Fibroblast of the aortic adventitia (primary cell): ENCODE measurements around the gene ITGB1BP1. TPM values are rescaled to one million over a fixed set of nuclear protein-coding genes. Genes with fewer than 3 reads are reported as not detected.
"Not testable (repeated sequence)": the region's sequence is repeated elsewhere in the genome, so short reads cannot be mapped to it uniquely, and the experiment has no call there.

Experiments
- DNase-seq: peaks from one replicate; pipeline ENCODE4 v3.0.0-alpha.2; 2010; ENCODE audit warnings: low read depth
- H3K4me3 ChIP-seq: 2 replicates; pipeline ENCODE4 v1.5.1; 2011; ENCODE audit warnings: low read depth, mild to moderate bottlenecking, control low read depth, low read length, moderate library complexity
- total RNA-seq: library from RNA; depleted of rRNA; stranded (reverse); fragments of >200 nt; gene quantifications from 2 replicates; pipeline ENCODE4 v1.2.3, GENCODE V29; 2012; ENCODE audit warnings: low replicate concordance
- TF ChIP-seq, protein P1 (sequence below): IDR thresholded peaks from 2 replicates; pipeline ENCODE4 v1.5.1; 2011; ENCODE audit warnings: mild to moderate bottlenecking, low read length, control low read depth, inconsistent platforms; ENCODE audit not compliant: insufficient read depth

Gene ITGB1BP1
- total RNA-seq, 1 donor = 80.9 TPM

DNA sequence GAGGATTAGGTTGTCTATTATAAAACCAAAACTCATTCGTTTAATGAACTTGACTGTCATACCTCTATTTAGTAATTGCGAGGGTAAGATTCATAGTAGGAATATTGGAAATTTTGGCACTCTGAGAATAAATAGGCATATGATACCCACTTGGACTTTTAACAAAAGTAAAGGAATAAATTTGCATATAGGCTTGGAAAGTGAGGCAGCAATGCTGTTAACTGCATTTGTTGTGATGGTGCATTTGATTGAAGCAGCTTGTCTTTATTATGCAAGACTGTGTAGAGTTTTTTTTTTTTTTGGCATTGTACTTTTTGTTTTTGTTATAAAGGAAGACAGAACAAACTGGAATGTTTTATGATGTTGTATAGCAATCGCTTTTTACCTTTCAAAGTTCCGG lies 18.9 kb downstream of the ITGB1BP1 start:
- no peak overlapping the region for H3K4me3 ChIP-seq
- TF ChIP-seq, protein P1, sequence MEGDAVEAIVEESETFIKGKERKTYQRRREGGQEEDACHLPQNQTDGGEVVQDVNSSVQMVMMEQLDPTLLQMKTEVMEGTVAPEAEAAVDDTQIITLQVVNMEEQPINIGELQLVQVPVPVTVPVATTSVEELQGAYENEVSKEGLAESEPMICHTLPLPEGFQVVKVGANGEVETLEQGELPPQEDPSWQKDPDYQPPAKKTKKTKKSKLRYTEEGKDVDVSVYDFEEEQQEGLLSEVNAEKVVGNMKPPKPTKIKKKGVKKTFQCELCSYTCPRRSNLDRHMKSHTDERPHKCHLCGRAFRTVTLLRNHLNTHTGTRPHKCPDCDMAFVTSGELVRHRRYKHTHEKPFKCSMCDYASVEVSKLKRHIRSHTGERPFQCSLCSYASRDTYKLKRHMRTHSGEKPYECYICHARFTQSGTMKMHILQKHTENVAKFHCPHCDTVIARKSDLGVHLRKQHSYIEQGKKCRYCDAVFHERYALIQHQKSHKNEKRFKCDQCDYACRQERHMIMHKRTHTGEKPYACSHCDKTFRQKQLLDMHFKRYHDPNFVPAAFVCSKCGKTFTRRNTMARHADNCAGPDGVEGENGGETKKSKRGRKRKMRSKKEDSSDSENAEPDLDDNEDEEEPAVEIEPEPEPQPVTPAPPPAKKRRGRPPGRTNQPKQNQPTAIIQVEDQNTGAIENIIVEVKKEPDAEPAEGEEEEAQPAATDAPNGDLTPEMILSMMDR = no peak
- no peak for DNase-seq

DNA sequence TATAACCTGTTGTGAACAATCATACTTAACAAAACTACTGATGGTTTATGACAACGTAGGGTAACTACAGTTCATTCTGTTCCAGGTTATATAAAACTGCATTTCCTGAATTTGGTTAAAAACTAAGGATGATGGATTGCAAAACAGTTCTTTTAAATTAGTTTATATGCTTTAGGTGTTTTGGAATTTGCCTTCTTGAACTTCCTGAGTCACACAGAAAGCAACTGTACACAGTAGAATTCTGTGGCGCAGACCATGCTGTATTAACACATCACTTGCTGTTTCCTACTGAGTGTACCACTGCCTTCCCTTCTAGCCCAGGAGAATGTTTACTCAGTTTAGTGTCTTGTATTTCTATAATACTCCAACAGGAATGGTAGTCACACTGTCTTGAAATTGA lies 19.4 kb downstream of the ITGB1BP1 start:
- no peak for DNase-seq
- TF ChIP-seq, protein P1 = no peak

DNA sequence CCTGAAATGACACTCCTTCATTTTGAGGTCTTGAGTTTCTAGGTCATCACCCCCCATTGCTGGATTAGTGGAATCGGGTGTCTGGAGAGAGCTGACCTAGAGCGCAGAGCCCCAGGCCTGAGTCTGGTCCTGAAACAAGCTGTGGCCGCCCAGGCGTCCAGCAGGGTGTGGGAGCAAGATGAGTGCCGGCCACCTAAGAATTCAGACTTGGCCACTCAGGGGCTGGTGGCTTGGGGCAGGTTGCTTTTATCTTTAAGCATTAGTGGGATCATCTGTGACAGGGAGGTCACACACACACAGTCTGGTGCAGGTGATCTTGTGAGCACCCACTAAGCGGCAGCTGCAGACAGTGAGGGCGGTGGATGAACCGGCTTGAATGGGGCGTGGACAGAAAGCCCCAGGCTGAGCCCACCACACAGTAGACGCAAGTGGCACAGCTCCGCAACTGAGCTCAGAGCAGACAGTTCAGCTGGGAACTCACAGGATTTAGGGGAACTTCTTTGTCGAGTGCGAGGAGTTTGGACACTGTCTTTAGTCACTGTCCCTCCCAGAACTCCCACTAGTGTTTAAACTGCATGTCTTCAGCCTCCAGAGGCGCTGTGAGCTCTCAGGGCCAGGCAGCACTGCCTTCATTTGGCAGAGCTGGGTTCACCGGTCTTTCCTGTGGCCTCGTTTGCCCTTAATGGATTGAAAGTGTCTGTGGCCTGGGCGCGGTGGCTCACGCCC lies 21.5 kb downstream of the ITGB1BP1 start:
- H3K4me3 ChIP-seq = no peak overlapping the region
- TF ChIP-seq, protein P1 = no peak
- DNase-seq = no peak

More for the DNA sequence above, 19.4 kb downstream of the ITGB1BP1 start:
- H3K4me3 ChIP-seq = no peak overlapping the region

DNA sequence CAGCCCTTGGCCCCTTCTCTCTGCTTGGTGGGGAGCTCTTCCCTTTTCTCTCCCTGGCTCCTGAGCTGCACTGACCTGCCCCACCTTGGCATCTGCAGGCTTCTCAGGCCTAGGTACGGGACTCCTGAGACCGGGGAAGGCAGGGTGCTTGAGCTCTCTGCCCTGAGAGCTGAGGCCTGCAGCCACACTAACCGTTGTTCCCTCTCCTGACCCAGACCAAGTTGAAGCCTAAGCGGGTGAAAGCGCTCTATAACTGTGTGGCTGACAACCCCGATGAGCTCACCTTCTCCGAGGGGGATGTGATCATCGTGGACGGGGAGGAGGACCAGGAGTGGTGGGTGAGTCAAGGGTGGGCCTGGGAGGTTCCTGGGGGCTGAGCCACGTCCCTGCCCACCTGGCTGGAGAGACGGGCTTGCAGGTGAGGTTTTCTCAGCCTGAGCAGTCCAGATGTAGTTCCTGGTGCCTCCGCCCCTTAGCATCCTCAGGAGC lies 22.2 kb downstream of the ITGB1BP1 start:
- no peak overlapping the region for H3K4me3 ChIP-seq
- DNase-seq = no peak
- TF ChIP-seq, protein P1 = no peak

DNA sequence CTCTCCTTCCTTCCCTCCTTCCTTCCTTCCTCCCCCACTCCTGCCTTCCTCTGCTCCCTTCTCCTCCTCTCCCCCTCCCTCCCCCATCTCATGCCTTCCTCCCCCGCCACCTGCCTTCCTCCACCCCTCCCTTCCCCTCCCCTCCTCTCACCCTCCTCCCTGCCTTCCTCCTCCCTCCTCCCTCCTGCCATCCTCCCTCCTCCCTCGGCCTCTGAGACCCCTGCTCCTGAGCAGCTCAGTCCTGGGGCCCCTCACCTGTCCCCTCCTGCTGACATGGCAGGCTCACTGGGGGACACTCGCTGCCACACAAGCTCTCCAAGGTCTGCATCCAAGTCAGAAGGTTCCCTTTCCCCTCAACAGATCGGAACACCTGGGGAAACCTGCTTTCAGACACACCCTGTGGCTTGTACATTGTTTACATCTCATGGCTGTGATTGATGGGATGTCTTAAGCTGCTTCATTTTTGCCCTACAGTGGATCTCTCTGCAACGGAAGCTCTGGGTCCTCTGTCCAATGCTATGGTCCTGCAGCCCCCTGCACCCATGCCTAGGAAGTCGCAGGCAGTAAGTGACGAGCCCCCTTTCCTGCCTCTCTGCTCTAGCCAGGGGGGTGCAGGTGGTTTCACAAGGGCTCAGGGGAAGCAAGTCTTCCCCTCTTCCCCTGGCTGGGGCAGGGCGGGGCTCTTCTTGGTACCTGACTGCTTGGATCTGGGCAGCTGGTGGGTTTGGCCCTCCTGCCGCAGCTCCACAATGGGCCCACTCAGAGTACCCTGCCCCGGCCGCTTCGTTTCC lies 22.9 kb downstream of the ITGB1BP1 start:
- DNase-seq = no peak
- TF ChIP-seq, protein P1 = no peak
- H3K4me3 ChIP-seq = no peak overlapping the region

DNA sequence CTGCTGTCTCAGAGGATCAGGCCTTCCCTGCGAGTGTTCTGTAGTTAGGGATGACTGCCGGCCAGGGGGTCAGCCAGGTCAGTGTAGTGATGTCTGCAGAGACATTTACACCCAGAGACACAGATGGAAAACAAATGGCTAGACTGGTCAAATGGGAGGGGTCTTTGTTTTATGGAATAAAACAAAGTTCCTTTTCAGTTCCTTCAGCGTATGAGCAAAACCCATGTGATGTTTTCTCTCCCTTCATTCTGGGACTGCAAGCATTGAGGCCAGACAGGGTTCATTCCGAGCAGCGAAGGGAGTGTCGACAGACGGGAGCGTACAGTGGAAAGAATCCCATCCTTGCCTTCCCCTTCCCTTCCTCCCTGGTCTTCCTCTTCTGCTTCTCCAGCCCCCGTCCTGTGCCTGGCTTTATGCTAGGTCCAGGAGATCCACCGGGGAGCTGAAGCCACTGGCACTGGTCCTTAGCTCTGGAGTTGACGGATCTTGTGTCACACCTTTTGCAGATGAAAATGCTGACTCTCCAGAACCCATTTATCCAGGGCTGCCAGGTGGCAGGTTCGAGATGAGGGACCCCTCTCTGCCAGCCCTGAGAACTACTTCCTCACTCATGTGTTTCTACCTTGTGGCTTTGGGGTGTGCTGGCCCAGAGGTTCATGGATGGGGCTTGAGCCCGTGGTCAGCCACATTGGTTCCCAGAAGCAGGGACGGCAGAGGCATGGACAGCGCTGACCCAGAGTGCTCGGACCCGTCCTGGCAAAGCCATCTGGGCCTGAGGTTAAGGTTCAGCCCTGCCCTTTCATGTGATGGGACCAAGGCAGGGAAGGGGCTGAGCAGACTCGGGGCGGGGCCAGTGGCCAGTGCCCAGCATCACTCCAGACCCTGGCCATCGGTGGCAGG lies 24.2 kb downstream of the ITGB1BP1 start:
- no peak overlapping the region for H3K4me3 ChIP-seq
- TF ChIP-seq, protein P1 = no peak
- no peak for DNase-seq

DNA sequence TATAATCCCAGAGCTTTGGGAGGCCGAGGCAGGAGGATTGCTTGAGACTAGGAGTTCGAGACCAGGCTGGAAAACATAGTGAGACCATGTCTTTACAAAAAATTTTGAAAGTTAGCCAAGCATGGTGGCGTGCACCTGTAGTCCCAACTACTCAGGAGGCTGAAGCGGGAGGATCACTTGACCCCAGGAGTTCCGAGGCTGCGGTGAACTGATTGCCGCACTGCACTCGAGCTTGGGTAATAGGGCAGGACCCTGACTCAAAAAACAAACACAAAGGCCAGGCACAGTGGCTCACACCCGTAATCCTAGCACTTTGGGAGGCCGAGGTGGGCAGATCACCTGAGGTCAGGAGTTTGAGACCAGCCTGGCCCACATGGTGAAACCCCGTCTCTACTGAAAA lies 25.1 kb downstream of the ITGB1BP1 start:
- not testable (repeated sequence) for H3K4me3 ChIP-seq, DNase-seq
